Stimulated activated CD4-positive, alpha-beta T cell treated with anti-CD3 and anti-CD28 coated beads, Interleukin-2, amount 100 ng/mL, for 48 hours (primary cell): Measurements from ENCODE around the gene NPHP3.
"Not testable (repeated sequence)": the region's sequence is repeated elsewhere in the genome, so short reads cannot be mapped to it uniquely, and the experiment has no call there.

ENCODE experiments used
- DNase-seq, 2 donors: peaks; one replicate each; pipeline ENCODE4 v3.0.0-alpha.2; 2020

The NPHP3 gene

DNA sequence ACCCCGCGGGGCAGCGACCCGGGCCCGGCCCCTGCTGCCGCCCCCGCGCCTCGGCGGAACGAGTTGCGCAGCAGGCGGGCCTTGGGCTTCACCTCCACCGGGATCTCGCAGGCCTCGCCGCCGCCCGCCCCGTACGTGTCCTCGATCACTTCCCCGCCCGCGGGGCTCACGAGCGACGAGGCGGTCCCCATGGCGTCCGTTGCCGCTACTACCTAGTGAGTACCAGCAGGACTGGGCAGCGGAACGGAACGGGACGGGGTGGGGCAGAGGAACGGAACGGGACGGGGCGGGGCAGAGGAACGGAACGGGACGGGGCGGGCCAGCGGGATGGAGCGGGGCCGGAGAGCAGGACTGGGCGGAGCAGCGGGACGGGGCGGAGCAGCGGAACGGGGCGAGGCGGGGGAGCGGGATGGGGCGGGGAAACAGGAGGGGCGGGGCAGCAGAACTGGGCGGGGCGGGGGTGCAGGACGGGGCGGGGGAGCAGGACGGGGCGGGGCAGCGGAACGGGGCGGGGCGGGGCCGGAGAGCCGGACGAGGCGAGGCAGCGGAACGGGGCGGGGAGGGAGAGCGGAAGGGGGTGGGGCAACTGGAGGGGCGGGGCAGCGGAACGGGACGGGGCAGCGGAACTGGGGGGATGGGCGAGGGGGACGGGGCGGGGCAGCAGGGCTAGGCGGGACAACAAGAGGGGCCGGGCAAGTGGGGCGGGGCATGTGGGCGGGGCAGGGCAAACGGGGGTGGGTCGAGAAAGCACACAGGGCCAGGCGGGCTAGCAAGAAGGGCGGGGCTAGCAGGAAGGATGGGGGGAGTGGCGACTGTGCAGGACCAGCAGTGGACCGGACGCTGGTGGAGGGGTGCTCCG, at the start of gene NPHP3:
NPHP3 (minus strand) TSS at position 245 of the 859 bp plus-strand sequence; CDS start at position 191, 54 bp downstream.
- DNase-seq: peak; percentile 96 to 97

DNA sequence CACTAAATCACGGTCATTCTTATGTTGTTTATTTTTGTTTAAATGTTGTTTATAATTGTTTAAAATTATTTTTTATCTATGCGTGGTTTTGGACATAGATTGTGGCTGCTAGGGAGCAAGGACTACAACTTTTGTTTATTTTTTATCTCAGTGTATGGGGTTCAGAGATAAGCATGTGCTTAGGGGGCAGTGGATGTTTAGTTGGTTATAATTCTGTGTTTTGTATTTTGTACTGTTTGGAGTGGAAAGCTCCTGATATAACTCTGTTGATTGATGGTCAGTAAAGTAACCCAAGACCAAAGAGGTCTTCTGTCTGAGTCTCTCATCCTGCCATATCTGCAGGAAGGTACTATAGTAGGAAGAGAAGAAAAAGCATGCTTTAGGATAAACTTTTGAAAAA, 36.5 kb upstream of the NPHP3 start:
- DNase-seq: no peak

- DNase-seq: no peak
Measured at GRCh38 chr3:132756108-132756650, 34.0 kb upstream of the NPHP3 start.

- DNase-seq: no peak
Measured at GRCh38 chr3:132753946-132754345, 31.7 kb upstream of the NPHP3 start.

- no peak for DNase-seq
Measured at GRCh38 chr3:132749786-132750185, 27.6 kb upstream of the NPHP3 start.

- not testable (repeated sequence) for DNase-seq
Measured at GRCh38 chr3:132746720-132747119, 24.5 kb upstream of the NPHP3 start.

DNA sequence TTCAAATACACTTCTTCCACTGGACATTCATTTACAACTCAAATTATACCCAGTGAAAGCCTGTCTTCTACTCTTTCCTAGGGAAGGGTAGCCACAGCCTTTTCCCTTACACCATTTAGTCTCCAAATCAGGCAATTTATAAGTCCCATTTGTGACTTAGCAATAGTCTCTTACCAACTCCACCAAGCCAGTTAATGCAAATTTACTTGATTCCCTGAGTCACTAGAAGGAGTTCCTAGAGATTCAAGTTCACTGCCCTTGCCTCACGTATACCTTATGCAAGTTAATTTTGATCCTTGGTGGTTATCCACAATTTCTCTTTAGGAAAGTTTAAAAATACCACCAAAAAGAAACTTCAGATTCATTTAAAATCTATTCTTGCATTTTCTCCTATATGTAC, 16.1 kb upstream of the NPHP3 start:
- no peak for DNase-seq

DNA sequence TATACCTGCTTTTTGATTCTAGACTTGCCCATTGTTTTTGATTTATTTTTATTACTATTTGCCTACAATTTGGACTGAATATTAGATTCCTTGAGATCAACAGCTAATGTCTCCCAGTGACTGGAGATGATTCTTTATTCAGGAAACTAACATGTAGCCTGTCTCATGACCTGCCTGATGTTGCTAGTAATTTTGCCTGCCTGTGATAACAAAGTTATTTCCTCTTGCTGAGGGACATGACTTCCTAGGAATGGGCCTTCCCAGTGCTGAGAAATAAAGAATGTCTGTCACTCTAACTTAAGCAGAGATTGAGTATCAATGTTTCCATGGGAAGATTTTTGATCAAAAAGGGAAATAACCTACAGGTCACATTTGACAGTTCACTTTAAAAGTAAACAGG, 13.4 kb upstream of the NPHP3 start:
- DNase-seq: no peak

GRCh38 chr3:132730891-132731580, 8.8 kb upstream of the NPHP3 start:
- DNase-seq: no peak

DNA sequence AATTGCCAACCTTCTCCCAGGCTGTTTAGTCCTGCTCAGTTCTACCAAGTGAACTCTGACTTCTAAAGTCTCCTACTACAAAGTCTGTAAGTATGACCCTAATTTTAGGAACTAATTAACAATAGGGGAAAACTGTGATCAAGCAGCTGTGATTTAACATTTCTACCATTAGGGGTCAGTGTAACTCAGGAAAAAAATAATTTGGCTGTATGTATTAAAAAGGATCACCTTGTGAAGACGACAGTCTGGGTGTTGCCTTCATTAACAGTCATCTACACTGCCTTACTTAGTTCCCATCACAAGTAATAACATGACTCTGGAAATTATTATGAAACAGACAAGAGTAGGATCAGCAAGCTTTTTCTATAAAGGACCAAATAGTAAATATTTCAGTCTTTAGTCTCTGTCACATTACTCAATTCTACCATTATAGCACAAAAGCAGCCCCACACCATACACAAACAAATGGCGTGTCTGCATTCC, 4.2 kb upstream of the NPHP3 start:
- DNase-seq: no peak

DNA sequence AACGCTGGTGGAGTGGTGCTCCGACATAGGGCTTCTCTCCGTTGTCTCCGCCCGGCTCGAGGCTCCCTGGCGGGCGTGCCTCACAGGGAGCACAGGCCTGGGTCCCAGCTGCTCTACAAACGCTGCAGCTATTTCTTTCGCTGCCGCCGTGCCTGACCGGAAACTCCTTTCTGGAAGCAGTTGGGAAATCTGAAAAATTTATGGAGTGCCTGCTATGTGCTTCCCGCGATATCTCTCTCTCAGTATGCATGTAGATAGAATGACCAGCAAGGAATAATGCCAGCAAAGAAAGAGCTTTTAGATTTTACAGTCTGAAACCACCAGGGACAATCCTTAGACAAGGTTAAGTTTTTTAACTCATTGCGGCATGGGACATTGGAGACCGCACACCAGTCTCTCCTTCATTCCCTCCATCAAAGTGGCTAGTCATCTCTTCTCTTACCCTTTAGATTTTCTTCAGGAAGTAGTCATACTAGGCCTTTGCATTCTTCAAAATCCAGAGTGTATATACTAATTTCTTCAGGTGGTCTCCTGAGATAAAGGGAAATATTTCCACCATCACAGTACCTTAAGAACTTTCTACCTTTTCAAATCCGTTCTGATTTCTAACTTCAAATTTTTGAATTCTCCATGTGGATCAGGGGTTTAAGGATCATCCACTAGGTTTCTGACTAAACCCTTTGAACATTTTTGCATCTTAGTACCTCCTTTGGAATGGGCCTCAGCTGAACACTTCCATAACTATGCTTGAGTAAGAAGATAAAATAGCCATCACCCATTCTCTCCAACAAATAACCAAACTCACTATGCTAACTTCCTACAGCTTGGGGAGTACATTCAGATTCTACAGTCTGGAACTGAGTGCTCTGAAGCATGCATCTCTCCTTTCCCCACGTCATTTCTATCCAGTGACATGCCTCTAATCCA, 1.1 kb upstream of the NPHP3 start:
- no peak for DNase-seq

DNA sequence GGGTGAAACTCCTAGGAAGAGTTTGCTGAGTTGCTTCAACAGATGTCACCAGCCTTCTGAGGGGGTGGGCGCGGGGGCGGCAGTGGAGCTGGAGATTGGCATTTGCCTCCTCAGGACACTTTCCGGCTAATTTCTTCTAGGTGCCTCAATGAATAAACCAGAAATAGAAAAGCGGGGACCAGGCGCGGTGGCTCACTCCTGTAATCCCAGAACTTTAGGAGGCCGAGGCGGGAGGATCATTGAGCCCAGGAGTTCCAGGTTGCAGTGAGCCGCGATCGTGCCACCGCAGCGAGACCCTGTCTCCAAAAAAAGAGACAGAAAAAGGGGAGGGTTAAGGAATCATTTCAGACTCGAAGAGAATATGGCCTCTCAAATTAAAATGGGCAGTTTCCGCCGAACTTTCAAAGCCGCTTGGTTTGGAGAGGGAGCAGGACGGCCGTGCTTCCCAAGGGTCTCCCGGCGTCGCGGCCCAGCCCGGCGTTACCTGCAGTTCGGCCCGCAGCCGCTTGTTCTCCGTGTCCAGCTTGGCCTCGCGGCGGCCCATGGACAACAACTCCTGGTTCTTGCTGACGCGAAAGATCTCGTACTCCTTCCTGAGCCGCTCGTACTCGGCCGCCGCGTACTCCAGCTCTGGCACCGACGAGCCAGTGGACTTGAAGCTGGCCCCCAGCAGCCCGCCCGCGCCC, 587 bp downstream of the NPHP3 start:
- DNase-seq: no peak

- no peak for DNase-seq
Measured at GRCh38 chr3:132720228-132720627, 2.0 kb downstream of the NPHP3 start.

- DNase-seq: no peak
Measured at GRCh38 chr3:132716372-132716771, 5.8 kb downstream of the NPHP3 start.

- no peak for DNase-seq
Measured at GRCh38 chr3:132713977-132714727, 8.1 kb downstream of the NPHP3 start.

DNA sequence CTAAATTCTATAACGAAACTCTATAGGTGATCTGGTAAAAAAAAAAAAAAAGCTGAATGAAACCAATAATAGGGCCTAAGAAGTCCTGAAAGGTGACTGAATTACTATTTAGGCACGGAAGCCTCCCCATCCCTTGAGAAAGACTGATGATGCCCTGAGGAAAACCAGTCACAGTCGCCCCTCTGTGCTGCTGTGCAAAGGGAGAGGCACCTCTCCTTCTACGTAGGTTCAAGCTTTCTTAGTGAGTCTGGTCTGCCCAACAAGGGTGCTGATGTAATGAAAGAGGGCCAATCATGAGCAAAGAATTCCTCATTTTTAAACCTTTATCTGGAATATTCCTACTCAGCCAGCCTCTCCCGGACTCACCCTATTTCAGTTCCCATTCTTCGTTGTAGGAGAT, 11.9 kb downstream of the NPHP3 start:
- no peak for DNase-seq

DNA sequence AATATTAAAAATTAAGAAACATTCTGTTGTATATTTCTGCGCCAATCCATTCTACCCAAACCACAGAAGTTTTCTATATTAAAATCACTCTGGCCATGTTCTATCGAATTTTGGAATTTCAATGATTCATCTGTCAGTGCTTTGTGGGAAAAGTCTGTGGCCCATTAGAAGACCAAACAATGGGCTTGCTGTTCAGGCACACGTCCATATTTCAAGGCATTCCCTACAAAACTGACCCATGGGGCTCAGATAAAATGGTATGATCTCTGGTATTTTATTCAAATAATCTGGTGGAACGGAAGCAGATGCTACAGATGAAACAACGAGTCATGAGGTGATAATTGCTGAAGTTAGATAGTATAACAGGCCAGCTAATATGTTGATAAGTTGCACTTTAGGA, 12.4 kb downstream of the NPHP3 start:
- DNase-seq: no peak

DNA sequence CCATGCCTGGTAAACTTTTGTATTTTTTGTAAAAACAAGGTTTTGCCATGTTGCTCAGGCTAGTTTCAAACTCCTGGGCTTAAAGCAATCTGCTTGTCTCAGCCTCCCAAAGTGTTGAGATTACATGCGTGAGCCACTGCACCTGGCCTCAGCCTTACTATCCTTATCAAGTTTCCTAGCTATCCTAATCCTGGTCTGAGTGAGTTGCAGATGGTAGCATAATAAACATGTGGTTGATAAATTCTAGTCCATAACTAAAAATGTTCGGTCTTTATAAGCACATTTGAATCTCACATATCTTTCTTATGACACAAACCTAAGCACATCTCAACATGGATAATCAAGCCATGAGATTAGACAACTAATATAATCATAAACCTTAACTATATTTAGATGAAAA, 18.5 kb downstream of the NPHP3 start:
- DNase-seq: no peak

DNA sequence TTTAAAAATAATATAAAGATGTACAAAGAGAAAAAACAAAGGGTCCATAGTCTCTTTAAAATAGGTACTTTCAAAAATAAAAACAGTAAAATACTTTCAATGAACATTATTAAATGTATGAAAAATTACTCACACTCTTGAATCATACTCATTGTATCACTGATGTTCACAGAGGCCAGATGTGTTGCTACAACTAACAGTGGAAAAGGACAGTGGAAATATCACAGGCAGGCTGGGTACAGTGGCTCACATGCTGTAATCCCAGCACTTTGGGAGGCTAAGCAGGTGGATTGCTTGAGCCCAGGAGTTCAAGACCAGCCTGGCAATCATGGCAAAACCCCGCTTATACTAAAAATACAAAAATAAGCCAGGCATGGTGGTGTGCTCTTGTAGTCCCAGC, 26.8 kb downstream of the NPHP3 start:
- no peak for DNase-seq

- DNase-seq: no peak
Measured at GRCh38 chr3:132694991-132695390, 27.2 kb downstream of the NPHP3 start.

DNA sequence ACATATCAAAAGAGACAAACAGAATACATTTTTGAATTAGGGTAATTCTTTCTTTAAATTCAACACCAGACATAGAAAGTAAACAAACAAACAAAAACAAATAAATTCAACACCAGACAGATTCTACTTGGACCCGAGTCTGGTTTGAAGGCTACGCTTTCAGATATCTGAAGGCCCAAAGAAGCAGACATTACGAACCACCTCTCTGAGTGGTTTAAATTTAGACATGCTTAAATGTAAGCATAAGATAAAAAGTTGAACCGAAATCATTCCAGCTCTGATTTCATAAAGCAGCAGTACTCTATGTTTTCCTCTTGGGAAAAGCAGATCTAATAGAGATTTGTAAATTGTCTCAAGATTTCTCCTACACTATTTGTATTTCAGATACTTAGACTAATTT, 32.2 kb downstream of the NPHP3 start:
- DNase-seq: no peak
